Nucleus accumbens (tissue), 56 donors: Measurements from ENCODE around the gene SIMC1.

Experiments used
- DNase-seq, 56 donors: peaks; one replicate each; lab custom pipeline; 2025; lab: John Stamatoyannopoulos, UW

Gene SIMC1

GRCh38 chr5:176360894-176361436 is 122.7 kb downstream of the SIMC1 start:
- peak in 13 of 56 donors; percentile 26 to 67 (median 42) for DNase-seq

- peak; percentile 21 to 96 (median 88) for DNase-seq
Measured at GRCh38 chr5:176361437-176362232, 123.4 kb downstream of the SIMC1 start, which contains the start of gene KIAA1191. Gene KIAA1191 (minus strand): TSS chr5:176361764. CDS start chr5:176359508, 2,256 bp downstream.

- no peak for DNase-seq
Measured at GRCh38 chr5:176362233-176362490, 123.9 kb downstream of the SIMC1 start.

GRCh38 chr5:176364765-176365350 is 126.6 kb downstream of the SIMC1 start:
- peak in 3 of 56 donors; percentile 31 to 39 (median 37) for DNase-seq

- DNase-seq = peak in 49 of 56 donors; percentile 15 to 78 (median 50)
Measured at GRCh38 chr5:176365351-176366231, 127.4 kb downstream of the SIMC1 start, which contains the start of gene ARL10. Gene ARL10 (plus strand): TSS chr5:176365487. CDS start chr5:176365564, 77 bp downstream.

- peak in 3 of 56 donors; percentile 41 to 55 (median 46) for DNase-seq
Measured at GRCh38 chr5:176366232-176366894, 128.1 kb downstream of the SIMC1 start.

GRCh38 chr5:176368726-176369125 is 130.5 kb downstream of the SIMC1 start:
- no peak for DNase-seq

GRCh38 chr5:176369934-176370711 is 131.9 kb downstream of the SIMC1 start:
- no peak for DNase-seq

GRCh38 chr5:176371621-176372539 is 133.7 kb downstream of the SIMC1 start:
- peak in 3 of 56 donors; percentile 8 to 20 (median 10) for DNase-seq

GRCh38 chr5:176373100-176373818 is 135.0 kb downstream of the SIMC1 start:
- peak in 1 of 56 donors; percentile 10 for DNase-seq

GRCh38 chr5:176379881-176380280 is 141.7 kb downstream of the SIMC1 start:
- DNase-seq = no peak

GRCh38 chr5:176381423-176381822 is 143.2 kb downstream of the SIMC1 start:
- DNase-seq = no peak

GRCh38 chr5:176381979-176382378 is 143.8 kb downstream of the SIMC1 start:
- DNase-seq = no peak

GRCh38 chr5:176382721-176383120 is 144.5 kb downstream of the SIMC1 start:
- no peak for DNase-seq

- DNase-seq = no peak
Measured at GRCh38 chr5:176383248-176383905, 145.2 kb downstream of the SIMC1 start.

GRCh38 chr5:176383961-176384360 is 145.7 kb downstream of the SIMC1 start:
- DNase-seq = no peak

GRCh38 chr5:176384366-176384930 is 146.2 kb downstream of the SIMC1 start:
- no peak for DNase-seq
